Measurements from ENCODE around the gene OLIG1.

OLIG1 gene

DNA sequence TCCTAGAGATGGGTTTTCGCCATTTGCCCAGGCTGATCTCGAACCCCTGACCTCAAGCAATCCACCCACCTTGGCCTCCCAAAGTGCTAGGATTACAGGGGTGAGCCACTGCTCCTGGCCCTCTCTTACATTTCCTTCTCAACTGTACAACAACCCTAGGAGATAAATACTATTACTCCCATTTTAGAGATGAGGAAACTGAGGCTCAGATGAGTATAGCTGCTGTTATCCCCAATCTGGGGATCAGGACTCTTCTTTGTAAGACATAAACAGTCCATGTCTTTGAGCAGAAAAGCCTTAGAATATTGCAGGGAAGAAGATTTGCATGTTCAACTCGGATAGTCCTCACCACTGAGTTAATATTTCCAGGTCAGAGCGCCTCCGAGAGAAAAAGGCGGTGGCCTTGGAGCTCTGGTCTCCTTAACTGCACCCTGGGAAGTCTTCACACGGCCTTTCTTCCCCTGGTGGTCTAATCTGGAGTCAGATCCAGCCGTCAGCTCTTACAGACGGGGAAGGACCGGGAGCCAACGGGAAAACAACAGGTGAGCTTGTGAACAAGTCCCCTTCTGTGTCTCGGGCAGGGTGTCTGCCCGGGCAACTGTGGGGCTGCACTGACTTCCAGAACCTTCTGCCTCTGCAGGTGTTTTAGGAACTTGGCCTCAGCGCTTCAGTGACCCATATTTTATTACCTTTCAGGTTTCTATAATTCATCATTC, 5.9 kb upstream of the OLIG1 start:
- no peaks in the 10 kb centered on the region for H3K36me3 Mint-ChIP-seq (ENCODE audit: low read depth)
- H3K4me1 Mint-ChIP-seq (ENCODE audit: low read depth), result peaks cover under 1% of the 10 kb centered on the region
- H3K27ac Mint-ChIP-seq, result no peak overlapping the region
- H3K4me3 Mint-ChIP-seq, result no peak overlapping the region
- no peak for DNase-seq
- H3K27me3 Mint-ChIP-seq, result peaks cover 61% of the 10 kb centered on the region
- no peaks in the 10 kb centered on the region for H3K9me3 Mint-ChIP-seq

DNA sequence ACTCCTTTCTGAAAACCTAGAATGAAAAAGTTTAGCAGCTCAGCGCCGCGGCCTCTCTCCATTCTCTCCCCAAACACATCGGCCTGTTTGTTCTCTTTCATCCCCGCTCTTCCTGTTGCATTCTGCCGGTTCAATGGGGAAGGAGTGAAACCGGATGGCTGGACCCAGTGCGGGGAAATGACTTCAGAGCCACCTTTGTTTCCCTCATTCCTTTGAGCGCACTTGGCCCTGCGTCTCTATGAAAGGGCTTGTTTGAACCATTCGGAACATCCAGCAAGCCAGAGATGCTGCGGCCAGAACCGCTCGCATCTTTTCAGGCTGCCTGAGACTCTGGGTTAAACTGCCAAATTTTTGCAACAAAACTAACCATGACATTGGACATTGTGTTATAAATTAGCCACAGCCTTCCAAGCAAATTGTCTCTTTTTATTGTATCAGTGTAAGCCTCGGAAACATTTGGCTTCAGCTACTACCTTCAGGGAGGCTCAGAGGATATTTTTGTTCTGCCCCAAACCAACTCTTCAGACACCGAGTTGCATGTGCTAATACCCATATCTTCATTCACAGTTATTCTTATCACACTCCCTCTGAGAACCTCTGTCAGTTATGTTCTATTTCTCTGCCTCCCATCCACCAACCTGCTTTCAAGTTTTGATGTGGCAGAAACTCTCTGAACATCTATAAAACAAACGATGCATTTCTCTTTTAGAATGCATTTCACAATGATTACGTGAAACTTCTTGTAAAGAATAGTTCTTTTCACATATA, 5.1 kb upstream of the OLIG1 start:
- no peak for DNase-seq
- H3K27me3 Mint-ChIP-seq, result peaks cover 69% of the 10 kb centered on the region
- no peaks in the 10 kb centered on the region for H3K9me3 Mint-ChIP-seq
- H3K36me3 Mint-ChIP-seq (ENCODE audit: low read depth), result no peaks in the 10 kb centered on the region
- H3K27ac Mint-ChIP-seq, result no peak overlapping the region
- no peak overlapping the region for H3K4me3 Mint-ChIP-seq
- H3K4me1 Mint-ChIP-seq (ENCODE audit: low read depth), result peaks cover 8% of the 10 kb centered on the region

DNA sequence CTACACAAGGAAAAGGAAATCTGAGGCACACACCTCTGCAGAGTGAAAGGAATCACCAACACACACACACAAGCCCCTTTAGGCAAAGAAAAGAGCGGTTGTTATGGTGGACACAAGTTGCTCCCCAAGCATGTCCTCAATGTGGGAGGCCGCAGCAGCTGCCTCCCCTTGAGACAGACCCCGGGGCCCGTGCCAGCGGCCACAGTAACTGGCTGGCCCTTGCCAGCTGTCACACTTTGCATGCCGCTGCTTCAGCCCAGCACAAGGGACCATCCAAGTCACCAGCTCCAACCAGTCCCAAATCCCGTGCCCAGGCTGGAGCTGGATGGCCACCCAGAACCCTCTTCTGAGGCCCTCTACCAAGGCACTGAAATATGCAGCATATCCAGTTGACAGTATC, 2.9 kb upstream of the OLIG1 start:
- no peak overlapping the region for H3K27ac Mint-ChIP-seq
- no peak overlapping the region for H3K4me3 Mint-ChIP-seq
- peaks cover 79% of the 10 kb centered on the region for H3K27me3 Mint-ChIP-seq
- H3K4me1 Mint-ChIP-seq (ENCODE audit: low read depth), result peaks cover 19% of the 10 kb centered on the region
- H3K36me3 Mint-ChIP-seq (ENCODE audit: low read depth), result no peaks in the 10 kb centered on the region
- no peaks in the 10 kb centered on the region for H3K9me3 Mint-ChIP-seq
- DNase-seq, result no peak

DNA sequence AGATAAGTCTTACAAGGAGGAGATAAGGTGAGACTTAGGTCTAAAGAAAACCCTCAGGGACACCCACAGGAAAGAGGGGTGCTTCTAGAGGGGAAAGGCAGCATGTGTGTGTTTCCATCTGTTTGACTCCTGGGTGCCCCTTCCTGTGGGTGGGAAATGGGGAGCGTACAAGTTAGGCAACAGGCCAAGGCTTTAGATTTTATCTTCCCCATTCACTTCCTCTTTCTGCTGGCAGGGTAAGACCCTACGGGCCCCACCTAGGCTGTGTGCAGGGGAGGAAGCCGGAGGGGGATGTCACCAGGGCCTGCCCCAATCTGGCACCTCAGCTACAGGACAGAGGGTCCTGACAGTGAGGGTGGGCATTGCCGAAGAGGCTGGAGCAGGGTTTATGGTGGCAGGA, 2.5 kb upstream of the OLIG1 start:
- peaks cover 21% of the 10 kb centered on the region for H3K4me1 Mint-ChIP-seq (ENCODE audit: low read depth)
- no peaks in the 10 kb centered on the region for H3K36me3 Mint-ChIP-seq (ENCODE audit: low read depth)
- no peak overlapping the region for H3K27ac Mint-ChIP-seq
- DNase-seq, result no peak
- H3K9me3 Mint-ChIP-seq, result no peaks in the 10 kb centered on the region
- no peak overlapping the region for H3K4me3 Mint-ChIP-seq
- peaks cover 82% of the 10 kb centered on the region for H3K27me3 Mint-ChIP-seq

GRCh38 chr21:33069243-33069642, 698 bp upstream of the OLIG1 start:
- Mint-ChIP-seq H3K4me3 (no peak overlapping the region), H3K36me3 (ENCODE audit: low read depth) (no peaks in the 10 kb centered on the region), H3K4me1 (ENCODE audit: low read depth) (peaks cover 21% of the 10 kb centered on the region), H3K27ac (no peak overlapping the region), H3K9me3 (no peaks in the 10 kb centered on the region), H3K27me3 (peaks cover 85% of the 10 kb centered on the region)
- DNase-seq, result no peak

DNA sequence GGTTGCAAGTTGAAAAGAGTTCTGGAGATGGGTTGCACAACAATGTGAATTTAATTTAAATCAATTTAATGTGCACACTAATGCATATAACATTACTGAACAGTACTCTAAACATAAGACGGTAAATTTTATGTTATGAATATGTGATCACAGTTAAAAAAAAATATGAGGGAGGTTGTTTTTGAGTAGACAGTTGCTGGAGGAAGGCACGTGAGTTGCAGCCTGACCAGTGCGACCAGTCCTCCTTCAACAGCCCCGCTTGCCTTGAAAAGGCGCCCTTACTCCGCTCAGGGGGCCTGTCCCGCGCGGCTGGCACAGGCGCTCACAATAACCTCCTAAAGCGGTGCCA, 322 bp upstream of the OLIG1 start:
- Mint-ChIP-seq H3K4me1 (ENCODE audit: low read depth) (peaks cover 21% of the 10 kb centered on the region), H3K27ac (no peak overlapping the region), H3K9me3 (no peaks in the 10 kb centered on the region), H3K27me3 (peaks cover 85% of the 10 kb centered on the region), H3K4me3 (peak overlapping the region; percentile 8), H3K36me3 (ENCODE audit: low read depth) (no peaks in the 10 kb centered on the region)
- DNase-seq, result no peak

DNA sequence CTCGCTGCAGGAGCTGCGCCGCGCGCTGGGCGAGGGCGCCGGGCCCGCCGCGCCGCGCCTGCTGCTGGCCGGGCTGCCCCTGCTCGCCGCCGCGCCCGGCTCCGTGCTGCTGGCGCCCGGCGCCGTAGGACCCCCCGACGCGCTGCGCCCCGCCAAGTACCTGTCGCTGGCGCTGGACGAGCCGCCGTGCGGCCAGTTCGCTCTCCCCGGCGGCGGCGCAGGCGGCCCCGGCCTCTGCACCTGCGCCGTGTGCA, 730 bp downstream of the OLIG1 start:
- Mint-ChIP-seq H3K27ac (no peak overlapping the region), H3K4me3 (no peak overlapping the region), H3K27me3 (peaks cover 86% of the 10 kb centered on the region), H3K4me1 (ENCODE audit: low read depth) (peaks cover 21% of the 10 kb centered on the region), H3K36me3 (ENCODE audit: low read depth) (no peaks in the 10 kb centered on the region), H3K9me3 (no peaks in the 10 kb centered on the region)
- no peak for DNase-seq

DNA sequence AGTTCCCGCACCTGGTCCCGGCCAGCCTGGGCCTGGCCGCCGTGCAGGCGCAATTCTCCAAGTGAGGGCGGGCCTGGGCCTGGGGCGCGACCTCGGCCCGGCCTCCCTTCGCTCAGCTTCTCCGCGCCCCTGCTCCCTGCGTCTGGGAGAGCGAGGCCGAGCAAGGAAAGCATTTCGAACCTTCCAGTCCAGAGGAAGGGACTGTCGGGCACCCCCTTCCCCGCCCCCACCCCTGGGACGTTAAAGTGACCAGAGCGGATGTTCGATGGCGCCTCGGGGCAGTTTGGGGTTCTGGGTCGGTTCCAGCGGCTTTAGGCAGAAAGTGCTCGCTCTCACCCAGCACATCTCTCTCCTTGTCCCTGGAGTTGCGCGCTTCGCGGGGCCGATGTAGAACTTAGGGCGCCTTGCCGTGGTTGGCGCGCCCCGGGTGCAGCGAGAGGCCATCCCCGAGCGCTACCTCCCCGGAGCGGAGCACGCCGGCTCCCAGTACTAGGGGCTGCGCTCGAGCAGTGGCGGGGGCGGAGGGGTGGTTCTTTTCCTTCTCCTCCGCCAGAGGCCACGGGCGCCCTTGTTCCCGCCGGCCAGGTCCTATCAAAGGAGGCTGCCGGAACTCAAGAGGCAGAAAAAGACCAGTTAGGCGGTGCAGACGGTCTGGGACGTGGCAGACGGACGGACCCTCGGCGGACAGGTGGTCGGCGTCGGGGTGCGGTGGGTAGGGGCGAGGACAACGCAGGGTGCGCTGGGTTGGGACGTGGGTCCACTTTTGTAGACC, 1.2 kb downstream of the OLIG1 start:
- peak; percentile 51 for DNase-seq

DNA sequence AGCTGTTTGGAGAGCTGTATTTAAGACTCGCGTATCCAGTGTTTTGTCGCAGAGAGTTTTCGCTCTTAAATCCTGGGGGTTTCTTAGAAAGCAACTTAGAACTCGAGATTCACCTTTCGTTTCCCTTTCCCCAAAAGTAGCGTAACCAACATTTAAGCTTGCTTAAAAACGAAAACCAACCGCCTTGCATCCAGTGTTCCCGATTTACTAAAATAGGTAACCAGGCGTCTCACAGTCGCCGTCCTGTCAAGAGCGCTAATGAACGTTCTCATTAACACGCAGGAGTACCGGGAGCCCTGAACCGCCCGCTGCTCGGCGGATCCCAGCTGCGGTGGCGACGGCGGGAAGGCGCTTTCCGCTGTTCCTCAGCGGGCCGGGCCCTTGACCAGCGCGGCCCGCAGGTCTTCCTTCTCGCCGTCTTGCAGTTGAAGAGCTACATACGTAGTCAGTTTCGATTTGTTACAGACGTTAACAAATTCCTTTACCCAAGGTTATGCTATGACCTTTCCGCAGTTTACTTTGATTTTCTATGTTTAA, 1.9 kb downstream of the OLIG1 start:
- no peaks in the 10 kb centered on the region for H3K36me3 Mint-ChIP-seq (ENCODE audit: low read depth)
- peak; percentile 41 for DNase-seq
- peaks cover 86% of the 10 kb centered on the region for H3K27me3 Mint-ChIP-seq
- H3K4me3 Mint-ChIP-seq, result peak overlapping the region; percentile 72
- no peaks in the 10 kb centered on the region for H3K9me3 Mint-ChIP-seq
- peaks cover 21% of the 10 kb centered on the region for H3K4me1 Mint-ChIP-seq (ENCODE audit: low read depth)
- no peak overlapping the region for H3K27ac Mint-ChIP-seq

More for the DNA sequence above, 1.2 kb downstream of the OLIG1 start:
- Mint-ChIP-seq H3K4me1 (ENCODE audit: low read depth) (peaks cover 21% of the 10 kb centered on the region), H3K9me3 (no peaks in the 10 kb centered on the region), H3K27ac (no peak overlapping the region), H3K4me3 (peak overlapping the region; percentile 72), H3K27me3 (peaks cover 87% of the 10 kb centered on the region), H3K36me3 (ENCODE audit: low read depth) (no peaks in the 10 kb centered on the region)

GRCh38 chr21:33073636-33074035, 3.7 kb downstream of the OLIG1 start:
- no peaks in the 10 kb centered on the region for H3K36me3 Mint-ChIP-seq (ENCODE audit: low read depth)
- DNase-seq, result no peak
- H3K4me1 Mint-ChIP-seq (ENCODE audit: low read depth), result peaks cover 26% of the 10 kb centered on the region
- H3K4me3 Mint-ChIP-seq, result no peak overlapping the region
- no peak overlapping the region for H3K27ac Mint-ChIP-seq
- peaks cover 78% of the 10 kb centered on the region for H3K27me3 Mint-ChIP-seq
- H3K9me3 Mint-ChIP-seq, result no peaks in the 10 kb centered on the region

DNA sequence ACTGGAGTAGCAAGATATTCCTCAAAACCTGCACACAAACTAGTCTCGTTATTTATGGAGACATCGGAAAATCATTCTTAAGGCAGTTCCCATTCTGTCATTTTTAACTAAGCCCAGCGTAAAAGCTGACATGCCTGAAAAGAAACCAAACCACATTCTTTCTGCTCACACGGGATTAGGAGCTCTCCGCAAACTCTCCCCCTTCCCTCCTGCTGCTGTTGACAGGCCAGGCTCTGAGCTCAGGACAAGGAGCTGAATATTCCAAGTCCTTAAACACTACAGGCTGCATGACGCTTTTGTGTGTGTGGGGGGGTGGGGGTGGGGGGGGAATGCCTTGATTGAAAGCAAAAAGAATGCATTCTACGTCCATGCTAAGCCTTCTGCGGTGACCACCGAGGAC, 5.2 kb downstream of the OLIG1 start:
- Mint-ChIP-seq H3K36me3 (ENCODE audit: low read depth) (no peaks in the 10 kb centered on the region), H3K9me3 (no peaks in the 10 kb centered on the region), H3K27ac (no peak overlapping the region), H3K4me3 (no peak overlapping the region), H3K4me1 (ENCODE audit: low read depth) (peaks cover 25% of the 10 kb centered on the region), H3K27me3 (peaks cover 66% of the 10 kb centered on the region)
- DNase-seq, result no peak

- Mint-ChIP-seq H3K36me3 (ENCODE audit: low read depth) (no peaks in the 10 kb centered on the region), H3K9me3 (no peaks in the 10 kb centered on the region), H3K27me3 (peaks cover 66% of the 10 kb centered on the region), H3K4me1 (ENCODE audit: low read depth) (peaks cover 25% of the 10 kb centered on the region), H3K4me3 (no peak overlapping the region), H3K27ac (no peak overlapping the region)
- DNase-seq, result no peak
Measured at GRCh38 chr21:33075596-33076195, 5.8 kb downstream of the OLIG1 start.

- DNase-seq, result no peak
- H3K4me1 Mint-ChIP-seq (ENCODE audit: low read depth), result peaks cover 16% of the 10 kb centered on the region
- H3K9me3 Mint-ChIP-seq, result no peaks in the 10 kb centered on the region
- H3K27ac Mint-ChIP-seq, result no peak overlapping the region
- H3K36me3 Mint-ChIP-seq (ENCODE audit: low read depth), result no peaks in the 10 kb centered on the region
- no peak overlapping the region for H3K4me3 Mint-ChIP-seq
- peaks cover 57% of the 10 kb centered on the region for H3K27me3 Mint-ChIP-seq
Measured at GRCh38 chr21:33076600-33077329, 6.8 kb downstream of the OLIG1 start.

Data from activated T-cell treated with anti-CD3 and anti-CD28 coated beads, Interleukin-2, amount 50 U/mL, for 24 hours (primary cell).